Liver (tissue), 9 donors: ENCODE results near the gene EGR2. TPM values are rescaled to one million over a fixed set of nuclear protein-coding genes. Genes with fewer than 3 reads are reported as not detected.

ENCODE experiments used
- DNase-seq: peaks from one replicate; pipeline ENCODE4 v3.0.0-alpha.2; 2017; ENCODE audit warnings: low spot score
- H3K27ac ChIP-seq, 2 donors: one replicate each; pipeline ENCODE4 v1.7.0; 2013; ENCODE audit warnings: inconsistent platforms in 2 of 2, low read length in 2 of 2, control low read depth in 1 of 2, low read depth in 1 of 2, mild to moderate bottlenecking in 1 of 2
- H3K27me3 ChIP-seq, 4 donors: one replicate each; pipeline versions ENCODE4 v1.6.1 to v1.7.0; 2013; ENCODE audit warnings: low read length in 3 of 4, inconsistent platforms in 1 of 4, mild to moderate bottlenecking in 1 of 4, moderate library complexity in 1 of 4; ENCODE audit not compliant: control insufficient read depth in 4 of 4, insufficient read depth in 4 of 4
- H3K36me3 ChIP-seq, 4 donors: one replicate each; pipeline versions ENCODE4 v1.6.1 to v1.7.0; 2013; ENCODE audit warnings: low read length in 3 of 4, mild to moderate bottlenecking in 3 of 4, low read depth in 1 of 4, moderate library complexity in 1 of 4; ENCODE audit not compliant: control insufficient read depth in 4 of 4, insufficient read depth in 3 of 4
- H3K4me1 ChIP-seq, 4 donors: one replicate each; pipeline versions ENCODE4 v1.6.1 to v1.7.0; 2013; ENCODE audit warnings: low read length in 3 of 4, mild to moderate bottlenecking in 3 of 4, moderate library complexity in 1 of 4; ENCODE audit not compliant: control insufficient read depth in 4 of 4, insufficient read depth in 4 of 4
- H3K4me3 ChIP-seq, 3 donors: one replicate each; pipeline versions ENCODE4 v1.6.1 to v1.7.0; 2013; ENCODE audit warnings: low read length in 3 of 3, control low read depth in 1 of 3, low read depth in 1 of 3, mild to moderate bottlenecking in 1 of 3
- H3K9ac ChIP-seq, 2 donors: one replicate each; pipeline ENCODE4 v1.7.0; 2013; ENCODE audit warnings: low read length in 2 of 2, mild to moderate bottlenecking in 2 of 2, moderate library complexity in 2 of 2, control low read depth in 1 of 2, low read depth in 1 of 2
- H3K9me3 ChIP-seq, 4 donors: one replicate each; pipeline versions ENCODE4 v1.6.1 to v1.7.0; 2013; ENCODE audit warnings: low read length in 3 of 4; ENCODE audit not compliant: control insufficient read depth in 4 of 4
- CTCF ChIP-seq: fragments of 150-350 bp; IDR thresholded peaks from 2 replicates; pipeline ENCODE4 v1.5.1; 2017; ENCODE audit warnings: improper control_type of control experiment, low read depth, low read length; ENCODE audit not compliant: missing input control
- EGR1 ChIP-seq, 2 donors: IDR thresholded peaks; 2 replicates each; pipeline ENCODE4 v1.6.1; 2016 to 2018; ENCODE audit warnings: antibody characterized with exemption in 2 of 2, low read depth in 2 of 2
- FOXA2 ChIP-seq: IDR thresholded peaks from 2 replicates; pipeline ENCODE4 v1.6.1; 2016; ENCODE audit warnings: antibody characterized with exemption
- GABPA ChIP-seq, 2 donors: IDR thresholded peaks in 1 of 2; conservative IDR thresholded peaks in 1 of 2; 2 replicates each; pipeline ENCODE4 v1.6.1; 2016; ENCODE audit warnings: antibody characterized with exemption in 2 of 2, mild to moderate bottlenecking in 1 of 2, moderate library complexity in 1 of 2
- HNF4A ChIP-seq, 2 donors: conservative IDR thresholded peaks; 2 replicates each; pipeline ENCODE4 v1.6.1; 2016; ENCODE audit warnings: antibody characterized with exemption in 2 of 2, mild to moderate bottlenecking in 2 of 2
- HNF4G ChIP-seq: IDR thresholded peaks from 2 replicates; pipeline ENCODE4 v1.6.1; 2016; ENCODE audit warnings: antibody characterized with exemption
- JUND ChIP-seq, 2 donors: IDR thresholded peaks; 2 replicates each; pipeline ENCODE4 v1.6.1; 2016; ENCODE audit warnings: antibody characterized with exemption in 2 of 2
- RAD21 ChIP-seq, 2 donors: IDR thresholded peaks; 2 replicates each; pipeline ENCODE4 v1.6.1; 2016; ENCODE audit warnings: antibody characterized with exemption in 2 of 2, mild to moderate bottlenecking in 2 of 2
- RXRA ChIP-seq, 2 donors: IDR thresholded peaks; 2 replicates each; pipeline ENCODE4 v1.6.1; 2017 to 2018; ENCODE audit warnings: antibody characterized with exemption in 2 of 2, mild to moderate bottlenecking in 1 of 2
- SP1 ChIP-seq: IDR thresholded peaks from 2 replicates; pipeline ENCODE4 v1.6.1; 2018; ENCODE audit warnings: antibody characterized with exemption, mild to moderate bottlenecking
- TAF1 ChIP-seq: conservative IDR thresholded peaks from 2 replicates; pipeline ENCODE4 v1.6.1; 2016; ENCODE audit warnings: antibody characterized with exemption, mild to moderate bottlenecking
- WGBS: extraction: QIAGEN DNeasy Blood & Tissue Kit; methylation state at CpG from one replicate; pipeline ENCODE4 v1.1.7; 2013; 5-methylcytosine and 5-hydroxymethylcytosine counted together
- polyA plus RNA-seq, 2 donors: library from polyadenylated mRNA; stranded (reverse) in 1 of 2; unstranded in 1 of 2; fragments of 200-250 nt in 1 of 2; fragments of >200 nt in 1 of 2; fragmentation: Nextera tagmentation in 1 of 2; extraction: Ambion mirVana in 1 of 2; gene quantifications; one replicate each; pipeline versions ENCODE4 v1.2.1 to v1.2.3, GENCODE V29; 2013 to 2015
- total RNA-seq, 2 donors: library from RNA; depleted of rRNA; stranded (reverse); fragments of >200 nt; gene quantifications; one replicate each; pipeline ENCODE4 v1.2.3, GENCODE V29; 2014
- TF ChIP-seq, protein P1 (sequence below): IDR thresholded peaks from 2 replicates; pipeline ENCODE4 v1.6.1; 2016; ENCODE audit warnings: antibody characterized with exemption
- TF ChIP-seq, protein P2 (sequence below): IDR thresholded peaks from 2 replicates; pipeline ENCODE4 v1.6.1; 2016; ENCODE audit warnings: antibody characterized with exemption
- TF ChIP-seq, protein P3 (sequence below): IDR thresholded peaks from 2 replicates; pipeline ENCODE4 v1.6.1; 2016; ENCODE audit warnings: antibody characterized with exemption, mild to moderate bottlenecking
- donor health status: healthy.
- donor health status: healthy.
- donor health status: healthy.
- donor health status: healthy.
- donor health status: healthy.

The EGR2 gene
- total and polyA plus RNA-seq, 4 donors = 0.17 to 0.76 (median 0.23) TPM

GRCh38 chr10:62766386-62766785, 49.8 kb downstream of the EGR2 start:
- Histone ChIP-seq H3K4me3 (no peak overlapping the region), H3K27me3 (peaks cover 0 to 3% (median 0%) of the 10 kb centered on the region in 4 donors), H3K36me3 (no peaks in the 10 kb centered on the region), H3K4me1 (no peaks in the 10 kb centered on the region), H3K9ac (no peak overlapping the region), H3K27ac (no peak overlapping the region), H3K9me3 (no peaks in the 10 kb centered on the region)
- TF ChIP-seq CTCF = no peak
- no peak for DNase-seq
- WGBS = 65% methylated on average over 3 of the region's 3 CpGs

GRCh38 chr10:62765726-62766125, 50.4 kb downstream of the EGR2 start:
- Histone ChIP-seq H3K9me3 (no peaks in the 10 kb centered on the region), H3K27me3 (peaks cover 0 to under 1% (median 0%) of the 10 kb centered on the region in 4 donors), H3K27ac (no peak overlapping the region), H3K36me3 (no peaks in the 10 kb centered on the region), H3K9ac (no peak overlapping the region), H3K4me3 (no peak overlapping the region), H3K4me1 (no peaks in the 10 kb centered on the region)
- DNase-seq = no peak
- no peak for TF ChIP-seq HNF4G
- TF ChIP-seq TAF1 = no peak
- TF ChIP-seq, protein P1, sequence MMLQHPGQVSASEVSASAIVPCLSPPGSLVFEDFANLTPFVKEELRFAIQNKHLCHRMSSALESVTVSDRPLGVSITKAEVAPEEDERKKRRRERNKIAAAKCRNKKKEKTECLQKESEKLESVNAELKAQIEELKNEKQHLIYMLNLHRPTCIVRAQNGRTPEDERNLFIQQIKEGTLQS = no peak
- TF ChIP-seq HNF4A (conservative IDR thresholded peaks at IDR 0.05) = no peak
- TF ChIP-seq, protein P2, sequence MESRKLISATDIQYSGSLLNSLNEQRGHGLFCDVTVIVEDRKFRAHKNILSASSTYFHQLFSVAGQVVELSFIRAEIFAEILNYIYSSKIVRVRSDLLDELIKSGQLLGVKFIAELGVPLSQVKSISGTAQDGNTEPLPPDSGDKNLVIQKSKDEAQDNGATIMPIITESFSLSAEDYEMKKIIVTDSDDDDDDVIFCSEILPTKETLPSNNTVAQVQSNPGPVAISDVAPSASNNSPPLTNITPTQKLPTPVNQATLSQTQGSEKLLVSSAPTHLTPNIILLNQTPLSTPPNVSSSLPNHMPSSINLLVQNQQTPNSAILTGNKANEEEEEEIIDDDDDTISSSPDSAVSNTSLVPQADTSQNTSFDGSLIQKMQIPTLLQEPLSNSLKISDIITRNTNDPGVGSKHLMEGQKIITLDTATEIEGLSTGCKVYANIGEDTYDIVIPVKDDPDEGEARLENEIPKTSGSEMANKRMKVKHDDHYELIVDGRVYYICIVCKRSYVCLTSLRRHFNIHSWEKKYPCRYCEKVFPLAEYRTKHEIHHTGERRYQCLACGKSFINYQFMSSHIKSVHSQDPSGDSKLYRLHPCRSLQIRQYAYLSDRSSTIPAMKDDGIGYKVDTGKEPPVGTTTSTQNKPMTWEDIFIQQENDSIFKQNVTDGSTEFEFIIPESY = no peak
- TF ChIP-seq EGR1 (IDR thresholded peaks at IDR 0.05; ENCODE audit: low read depth in 2 of 2) = no peak
- TF ChIP-seq SP1 = no peak
- TF ChIP-seq, protein P3, sequence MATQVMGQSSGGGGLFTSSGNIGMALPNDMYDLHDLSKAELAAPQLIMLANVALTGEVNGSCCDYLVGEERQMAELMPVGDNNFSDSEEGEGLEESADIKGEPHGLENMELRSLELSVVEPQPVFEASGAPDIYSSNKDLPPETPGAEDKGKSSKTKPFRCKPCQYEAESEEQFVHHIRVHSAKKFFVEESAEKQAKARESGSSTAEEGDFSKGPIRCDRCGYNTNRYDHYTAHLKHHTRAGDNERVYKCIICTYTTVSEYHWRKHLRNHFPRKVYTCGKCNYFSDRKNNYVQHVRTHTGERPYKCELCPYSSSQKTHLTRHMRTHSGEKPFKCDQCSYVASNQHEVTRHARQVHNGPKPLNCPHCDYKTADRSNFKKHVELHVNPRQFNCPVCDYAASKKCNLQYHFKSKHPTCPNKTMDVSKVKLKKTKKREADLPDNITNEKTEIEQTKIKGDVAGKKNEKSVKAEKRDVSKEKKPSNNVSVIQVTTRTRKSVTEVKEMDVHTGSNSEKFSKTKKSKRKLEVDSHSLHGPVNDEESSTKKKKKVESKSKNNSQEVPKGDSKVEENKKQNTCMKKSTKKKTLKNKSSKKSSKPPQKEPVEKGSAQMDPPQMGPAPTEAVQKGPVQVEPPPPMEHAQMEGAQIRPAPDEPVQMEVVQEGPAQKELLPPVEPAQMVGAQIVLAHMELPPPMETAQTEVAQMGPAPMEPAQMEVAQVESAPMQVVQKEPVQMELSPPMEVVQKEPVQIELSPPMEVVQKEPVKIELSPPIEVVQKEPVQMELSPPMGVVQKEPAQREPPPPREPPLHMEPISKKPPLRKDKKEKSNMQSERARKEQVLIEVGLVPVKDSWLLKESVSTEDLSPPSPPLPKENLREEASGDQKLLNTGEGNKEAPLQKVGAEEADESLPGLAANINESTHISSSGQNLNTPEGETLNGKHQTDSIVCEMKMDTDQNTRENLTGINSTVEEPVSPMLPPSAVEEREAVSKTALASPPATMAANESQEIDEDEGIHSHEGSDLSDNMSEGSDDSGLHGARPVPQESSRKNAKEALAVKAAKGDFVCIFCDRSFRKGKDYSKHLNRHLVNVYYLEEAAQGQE = no peak
- TF ChIP-seq JUND (IDR thresholded peaks at IDR 0.05) = no peak
- TF ChIP-seq RAD21 (IDR thresholded peaks at IDR 0.05) = no peak
- no peak for TF ChIP-seq RXRA (IDR thresholded peaks at IDR 0.05)
- no peak for TF ChIP-seq GABPA (IDR thresholded peaks at IDR 0.05 in 1 of 2, conservative IDR thresholded peaks at IDR 0.05 in 1 of 2)
- no peak for TF ChIP-seq FOXA2
- WGBS = 85% methylated on average over 2 of the region's 2 CpGs
